Measurements from ENCODE around the gene MRPL1.
"Not testable (repeated sequence)": the region's sequence is repeated elsewhere in the genome, so short reads cannot be mapped to it uniquely, and the experiment has no call there.

Gene MRPL1

GRCh38 chr4:77913348-77913747 lies 50.7 kb downstream of the MRPL1 start:
- peak; percentile 36 for DNase-seq (ENCODE audit: low read depth)

- no peak for DNase-seq (ENCODE audit: low read depth)
These were observed 54.4 kb downstream of the MRPL1 start for GRCh38 chr4:77917075-77917474.

- DNase-seq (ENCODE audit: low read depth): no peak
These were observed 55.0 kb downstream of the MRPL1 start for GRCh38 chr4:77917601-77918000.

GRCh38 chr4:77920371-77920770 lies 57.7 kb downstream of the MRPL1 start:
- DNase-seq (ENCODE audit: low read depth): no peak

GRCh38 chr4:77921701-77922100 lies 59.1 kb downstream of the MRPL1 start:
- DNase-seq (ENCODE audit: low read depth): peak; percentile 93

GRCh38 chr4:77922158-77923094 lies 59.8 kb downstream of the MRPL1 start:
- DNase-seq (ENCODE audit: low read depth): no peak

GRCh38 chr4:77927991-77928925 lies 65.6 kb downstream of the MRPL1 start:
- no peak for DNase-seq (ENCODE audit: low read depth)

- no peak for DNase-seq (ENCODE audit: low read depth)
These were observed 67.6 kb downstream of the MRPL1 start for GRCh38 chr4:77930154-77930639.

- DNase-seq (ENCODE audit: low read depth): no peak
These were observed 68.2 kb downstream of the MRPL1 start for GRCh38 chr4:77930876-77931275.

- DNase-seq (ENCODE audit: low read depth): peak; percentile 64
These were observed 69.0 kb downstream of the MRPL1 start for GRCh38 chr4:77931452-77932135.

GRCh38 chr4:77938560-77938959 lies 75.9 kb downstream of the MRPL1 start:
- no peak for DNase-seq (ENCODE audit: low read depth)

- DNase-seq (ENCODE audit: low read depth): not testable (repeated sequence)
These were observed 83.3 kb downstream of the MRPL1 start for GRCh38 chr4:77945929-77946328.

- DNase-seq (ENCODE audit: low read depth): no peak
These were observed 87.6 kb downstream of the MRPL1 start for GRCh38 chr4:77950203-77950602.

GRCh38 chr4:77952457-77952856 lies 89.8 kb downstream of the MRPL1 start:
- DNase-seq (ENCODE audit: low read depth): no peak

- no peak for DNase-seq (ENCODE audit: low read depth)
These were observed 92.1 kb downstream of the MRPL1 start for GRCh38 chr4:77954690-77955089.

GRCh38 chr4:77956917-77957316 lies 94.3 kb downstream of the MRPL1 start:
- no peak for DNase-seq (ENCODE audit: low read depth)

- no peak for DNase-seq (ENCODE audit: low read depth)
These were observed 96.3 kb downstream of the MRPL1 start for GRCh38 chr4:77958897-77959296.

GRCh38 chr4:77959566-77960338 lies 97.1 kb downstream of the MRPL1 start:
- peak; percentile 54 for DNase-seq (ENCODE audit: low read depth)

GRCh38 chr4:77960367-77960766 lies 97.7 kb downstream of the MRPL1 start:
- no peak for DNase-seq (ENCODE audit: low read depth)

GRCh38 chr4:77963004-77963403 lies 100.4 kb downstream of the MRPL1 start:
- DNase-seq (ENCODE audit: low read depth): no peak

GRCh38 chr4:77973657-77974056 lies 111.0 kb downstream of the MRPL1 start:
- not testable (repeated sequence) for DNase-seq (ENCODE audit: low read depth)
